ENCODE data around the gene ITIH4.
A peak's percentile ranks its signal among the peaks of the same experiment; 100 is the strongest.

ITIH4 gene

GRCh38 chr3:52791366-52791765 is 39.1 kb downstream of the ITIH4 start:
- H3K27ac ChIP-seq (replicated peaks; ENCODE audit: low read length) = no peak overlapping the region
- no peak overlapping the region for H3K14ac ChIP-seq (ENCODE audit: low read length)
- H2BK120ac ChIP-seq (ENCODE audit: low read depth, low read length) = no peak overlapping the region
- H3K4me3 ChIP-seq (ENCODE audit: low read length in 2 of 2) = no peak overlapping the region
- no peak for DNase-seq (ENCODE audit: low spot score)
- no peak overlapping the region for H2BK15ac ChIP-seq (ENCODE audit: low read length)
- no peak overlapping the region for H3K18ac ChIP-seq (ENCODE audit: low read length)
- peak overlapping the region; percentile 81 for H3K23ac ChIP-seq (ENCODE audit: low read depth, low read length, poor library complexity)
- H2BK12ac ChIP-seq (ENCODE audit: low read length) = no peak overlapping the region
- H2BK5ac ChIP-seq (ENCODE audit: low read length) = no peak overlapping the region
- no CpG with 5 or more reads among the region's 12 CpGs for WGBS, 2 donors (ENCODE audit: extremely low coverage in 2 of 2, insufficient read length in 2 of 2, insufficient replicate concordance in 1 of 2)
- no peak overlapping the region for H3K9ac ChIP-seq (ENCODE audit: low read depth, low read length, poor library complexity)
- no peaks in the 10 kb centered on the region for H3K9me3 ChIP-seq (replicated peaks in 1 of 2; ENCODE audit: control insufficient read depth in 2 of 2, insufficient read depth in 1 of 2, low read depth in 1 of 2, low read length in 2 of 2)
- H4K91ac ChIP-seq (ENCODE audit: low read depth, low read length, poor library complexity) = no peak overlapping the region
- H3K4me2 ChIP-seq (ENCODE audit: insufficient read depth, low read length, poor library complexity, severe bottlenecking) = no peak overlapping the region
- no peak overlapping the region for H3K4ac ChIP-seq (ENCODE audit: low read length)
- H2AFZ ChIP-seq (ENCODE audit: low read length) = no peak overlapping the region
- no peak overlapping the region for H4K8ac ChIP-seq (ENCODE audit: low read depth, low read length)
- H3K79me1 ChIP-seq (ENCODE audit: low read depth, low read length) = no peaks in the 10 kb centered on the region
- peaks cover 0 to 9% (median 0%) of the 10 kb centered on the region in 3 experiments for H3K27me3 ChIP-seq (ENCODE audit: control insufficient read depth in 3 of 3, insufficient read depth in 3 of 3, low read depth in 1 of 3, low read length in 3 of 3)
- H2AK5ac ChIP-seq (ENCODE audit: low read depth, low read length) = peak overlapping the region; percentile 6
- H3K36me3 ChIP-seq (replicated peaks in 1 of 2; ENCODE audit: control insufficient read depth in 2 of 2, insufficient read depth in 2 of 2, low read length in 2 of 2) = no peaks in the 10 kb centered on the region
- H3K4me1 ChIP-seq (ENCODE audit: control insufficient read depth in 2 of 2, insufficient read depth in 1 of 2, low read depth in 1 of 2, low read length in 2 of 2) = peaks cover 4 to 12% of the 10 kb centered on the region in 2 donors

- Histone ChIP-seq H2BK5ac (ENCODE audit: low read length) (no peak overlapping the region), H4K91ac (ENCODE audit: low read depth, low read length, poor library complexity) (no peak overlapping the region), H3K9ac (ENCODE audit: low read depth, low read length, poor library complexity) (peak overlapping the region; percentile 50), H3K14ac (ENCODE audit: low read length) (no peak overlapping the region), H3K4me2 (ENCODE audit: insufficient read depth, low read length, poor library complexity, severe bottlenecking) (no peak overlapping the region), H2BK12ac (ENCODE audit: low read length) (no peak overlapping the region), H3K4me3 (ENCODE audit: low read length in 2 of 2) (no peak overlapping the region), H3K79me1 (ENCODE audit: low read depth, low read length) (no peaks in the 10 kb centered on the region), H2BK120ac (ENCODE audit: low read depth, low read length) (no peak overlapping the region), H2AFZ (ENCODE audit: low read length) (no peak overlapping the region), H3K4me1 (ENCODE audit: control insufficient read depth in 2 of 2, insufficient read depth in 1 of 2, low read depth in 1 of 2, low read length in 2 of 2) (peaks cover 4 to 12% of the 10 kb centered on the region in 2 donors), H3K36me3 (replicated peaks in 1 of 2; ENCODE audit: control insufficient read depth in 2 of 2, insufficient read depth in 2 of 2, low read length in 2 of 2) (no peaks in the 10 kb centered on the region), H3K27me3 (ENCODE audit: control insufficient read depth in 3 of 3, insufficient read depth in 3 of 3, low read depth in 1 of 3, low read length in 3 of 3) (peaks cover 0 to 9% (median 0%) of the 10 kb centered on the region in 3 experiments), H3K4ac (ENCODE audit: low read length) (no peak overlapping the region), H3K18ac (ENCODE audit: low read length) (peak overlapping the region; percentile 65), H2AK5ac (ENCODE audit: low read depth, low read length) (peak overlapping the region; percentile 85), H3K23ac (ENCODE audit: low read depth, low read length, poor library complexity) (peak overlapping the region; percentile 9), H3K9me3 (replicated peaks in 1 of 2; ENCODE audit: control insufficient read depth in 2 of 2, insufficient read depth in 1 of 2, low read depth in 1 of 2, low read length in 2 of 2) (no peaks in the 10 kb centered on the region), H3K27ac (replicated peaks; ENCODE audit: low read length) (no peak overlapping the region), H2BK15ac (ENCODE audit: low read length) (no peak overlapping the region), H4K8ac (ENCODE audit: low read depth, low read length) (no peak overlapping the region)
- no peak for DNase-seq (ENCODE audit: low spot score)
- WGBS, 2 donors (ENCODE audit: extremely low coverage in 2 of 2, insufficient read length in 2 of 2, insufficient replicate concordance in 1 of 2) = no CpG with 5 or more reads among the region's 13 CpGs
Measured at GRCh38 chr3:52790741-52791140, 39.7 kb downstream of the ITIH4 start.

- H2BK120ac ChIP-seq (ENCODE audit: low read depth, low read length) = no peak overlapping the region
- peak overlapping the region; percentile 9 for H3K23ac ChIP-seq (ENCODE audit: low read depth, low read length, poor library complexity)
- no peaks in the 10 kb centered on the region for H3K79me1 ChIP-seq (ENCODE audit: low read depth, low read length)
- H3K4me3 ChIP-seq (ENCODE audit: low read length in 2 of 2) = no peak overlapping the region
- WGBS, 2 donors (ENCODE audit: extremely low coverage in 2 of 2, insufficient read length in 2 of 2, insufficient replicate concordance in 1 of 2) = no CpG with 5 or more reads among the region's 7 CpGs
- no peak overlapping the region for H3K27ac ChIP-seq (replicated peaks; ENCODE audit: low read length)
- DNase-seq (ENCODE audit: low spot score) = no peak
- no peak overlapping the region for H3K4ac ChIP-seq (ENCODE audit: low read length)
- peak overlapping the region; percentile 50 for H3K9ac ChIP-seq (ENCODE audit: low read depth, low read length, poor library complexity)
- H3K14ac ChIP-seq (ENCODE audit: low read length) = no peak overlapping the region
- no peak overlapping the region for H2AFZ ChIP-seq (ENCODE audit: low read length)
- H3K4me1 ChIP-seq (ENCODE audit: control insufficient read depth in 2 of 2, insufficient read depth in 1 of 2, low read depth in 1 of 2, low read length in 2 of 2) = peaks cover 4 to 12% of the 10 kb centered on the region in 2 donors
- no peak overlapping the region for H2BK12ac ChIP-seq (ENCODE audit: low read length)
- no peaks in the 10 kb centered on the region for H3K36me3 ChIP-seq (replicated peaks in 1 of 2; ENCODE audit: control insufficient read depth in 2 of 2, insufficient read depth in 2 of 2, low read length in 2 of 2)
- H2BK15ac ChIP-seq (ENCODE audit: low read length) = no peak overlapping the region
- peak overlapping the region; percentile 65 for H3K18ac ChIP-seq (ENCODE audit: low read length)
- H2BK5ac ChIP-seq (ENCODE audit: low read length) = no peak overlapping the region
- peak overlapping the region; percentile 85 for H2AK5ac ChIP-seq (ENCODE audit: low read depth, low read length)
- H3K4me2 ChIP-seq (ENCODE audit: insufficient read depth, low read length, poor library complexity, severe bottlenecking) = no peak overlapping the region
- no peak overlapping the region for H4K91ac ChIP-seq (ENCODE audit: low read depth, low read length, poor library complexity)
- peaks cover 0 to 11% (median 0%) of the 10 kb centered on the region in 3 experiments for H3K27me3 ChIP-seq (ENCODE audit: control insufficient read depth in 3 of 3, insufficient read depth in 3 of 3, low read depth in 1 of 3, low read length in 3 of 3)
- H3K9me3 ChIP-seq (replicated peaks in 1 of 2; ENCODE audit: control insufficient read depth in 2 of 2, insufficient read depth in 1 of 2, low read depth in 1 of 2, low read length in 2 of 2) = no peaks in the 10 kb centered on the region
- H4K8ac ChIP-seq (ENCODE audit: low read depth, low read length) = no peak overlapping the region
Measured at GRCh38 chr3:52790337-52790736, 40.1 kb downstream of the ITIH4 start.

GRCh38 chr3:52789746-52790040 is 40.8 kb downstream of the ITIH4 start:
- Histone ChIP-seq H3K18ac (ENCODE audit: low read length) (peak overlapping the region; percentile 49), H2BK5ac (ENCODE audit: low read length) (no peak overlapping the region), H2BK12ac (ENCODE audit: low read length) (no peak overlapping the region), H3K9ac (ENCODE audit: low read depth, low read length, poor library complexity) (peak overlapping the region; percentile 9), H3K14ac (ENCODE audit: low read length) (peak overlapping the region; percentile 23), H3K36me3 (replicated peaks in 1 of 2; ENCODE audit: control insufficient read depth in 2 of 2, insufficient read depth in 2 of 2, low read length in 2 of 2) (no peaks in the 10 kb centered on the region), H3K4me1 (ENCODE audit: control insufficient read depth in 2 of 2, insufficient read depth in 1 of 2, low read depth in 1 of 2, low read length in 2 of 2) (peaks cover 4 to 9% of the 10 kb centered on the region in 2 donors), H3K4ac (ENCODE audit: low read length) (no peak overlapping the region), H3K23ac (ENCODE audit: low read depth, low read length, poor library complexity) (no peak overlapping the region), H3K79me1 (ENCODE audit: low read depth, low read length) (no peaks in the 10 kb centered on the region), H4K8ac (ENCODE audit: low read depth, low read length) (no peak overlapping the region), H2AFZ (ENCODE audit: low read length) (peak overlapping the region; percentile 49), H4K91ac (ENCODE audit: low read depth, low read length, poor library complexity) (no peak overlapping the region), H3K9me3 (replicated peaks in 1 of 2; ENCODE audit: control insufficient read depth in 2 of 2, insufficient read depth in 1 of 2, low read depth in 1 of 2, low read length in 2 of 2) (no peaks in the 10 kb centered on the region), H3K4me3 (ENCODE audit: low read length in 2 of 2) (no peak overlapping the region), H2BK120ac (ENCODE audit: low read depth, low read length) (no peak overlapping the region), H2BK15ac (ENCODE audit: low read length) (no peak overlapping the region), H2AK5ac (ENCODE audit: low read depth, low read length) (no peak overlapping the region), H3K4me2 (ENCODE audit: insufficient read depth, low read length, poor library complexity, severe bottlenecking) (no peak overlapping the region), H3K27ac (replicated peaks; ENCODE audit: low read length) (no peak overlapping the region), H3K27me3 (ENCODE audit: control insufficient read depth in 3 of 3, insufficient read depth in 3 of 3, low read depth in 1 of 3, low read length in 3 of 3) (peaks cover 0 to 14% (median 0%) of the 10 kb centered on the region in 3 experiments)
- no peak for DNase-seq (ENCODE audit: low spot score)
- WGBS, 2 donors (ENCODE audit: extremely low coverage in 2 of 2, insufficient read length in 2 of 2, insufficient replicate concordance in 1 of 2) = no CpG with 5 or more reads among the region's 6 CpGs

All from neuronal stem cell (in vitro differentiated cells).